Frontal cortex (tissue), 4 donors: ENCODE measurements around the gene ANKRD10. TPM values are rescaled to one million over a fixed set of nuclear protein-coding genes. Genes with fewer than 3 reads are reported as not detected.
"Not testable (repeated sequence)": the region's sequence is repeated elsewhere in the genome, so short reads cannot be mapped to it uniquely, and the experiment has no call there.

Experiments
- DNase-seq, 2 donors: peaks; one replicate each; pipeline ENCODE4 v3.0.0; 2012; ENCODE audit warnings: low spot score in 2 of 2
- FAIRE-seq: peaks from 2 replicates; lab custom pipeline; 2012; peaks lifted over from hg19 to GRCh38; lab: Jason Lieb, UNC
- total RNA-seq: library from RNA; depleted of rRNA; stranded (reverse); fragments of >200 nt; gene quantifications from one replicate; pipeline ENCODE4 v1.2.3, GENCODE V29; 2014
- donor health status: control.
- donor health status: control.
- donor health status: control.

The ANKRD10 gene
- total RNA-seq, result 118 TPM

DNA sequence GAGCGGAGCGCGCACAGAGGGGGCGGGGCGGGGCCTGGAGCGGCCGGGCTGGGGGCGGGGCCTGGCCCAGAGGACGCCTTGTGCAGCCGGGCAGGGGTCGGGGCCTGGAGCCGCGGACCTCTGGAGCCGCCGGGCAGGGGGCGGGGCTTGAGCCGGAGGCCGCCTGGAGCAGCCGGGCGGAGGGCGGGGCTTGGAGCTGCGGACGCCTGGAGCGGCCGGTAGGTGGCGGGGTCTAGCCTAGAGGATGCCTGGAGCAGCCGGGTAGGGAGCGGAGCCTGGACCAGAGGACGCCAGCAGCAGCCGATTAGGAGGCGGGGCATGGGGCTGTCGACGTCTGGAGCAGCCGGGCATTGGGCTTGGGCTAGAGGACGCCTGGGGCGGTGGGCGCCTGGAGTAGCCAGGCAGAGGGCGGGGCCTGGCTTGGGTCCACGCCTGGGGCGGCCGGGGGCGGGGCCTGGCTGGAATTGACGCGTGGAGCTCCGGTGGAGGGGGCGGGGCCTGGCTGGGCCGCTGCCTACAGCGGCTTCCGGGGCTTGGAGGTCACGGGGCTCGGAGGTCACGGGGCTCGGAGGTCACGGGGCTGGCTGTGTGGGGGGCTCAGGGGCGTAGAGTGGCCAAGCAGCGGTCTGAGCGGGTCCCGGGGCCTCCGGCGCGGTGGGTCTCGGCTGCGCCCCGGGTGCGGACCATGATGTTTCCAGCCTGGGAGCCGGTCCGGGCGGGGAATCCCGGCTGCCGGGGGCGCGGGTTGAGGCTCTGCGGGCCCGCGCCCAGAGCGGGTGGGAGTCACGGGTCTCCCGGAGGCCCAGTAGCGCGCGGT lies at the start of gene ANKRD10:
ANKRD10 (minus strand) TSS at position 13 of the 817 bp plus-strand sequence. CDS start 135 bp downstream, outside the sequence.
- FAIRE-seq (no peak), DNase-seq (peak; percentile 98)

DNA sequence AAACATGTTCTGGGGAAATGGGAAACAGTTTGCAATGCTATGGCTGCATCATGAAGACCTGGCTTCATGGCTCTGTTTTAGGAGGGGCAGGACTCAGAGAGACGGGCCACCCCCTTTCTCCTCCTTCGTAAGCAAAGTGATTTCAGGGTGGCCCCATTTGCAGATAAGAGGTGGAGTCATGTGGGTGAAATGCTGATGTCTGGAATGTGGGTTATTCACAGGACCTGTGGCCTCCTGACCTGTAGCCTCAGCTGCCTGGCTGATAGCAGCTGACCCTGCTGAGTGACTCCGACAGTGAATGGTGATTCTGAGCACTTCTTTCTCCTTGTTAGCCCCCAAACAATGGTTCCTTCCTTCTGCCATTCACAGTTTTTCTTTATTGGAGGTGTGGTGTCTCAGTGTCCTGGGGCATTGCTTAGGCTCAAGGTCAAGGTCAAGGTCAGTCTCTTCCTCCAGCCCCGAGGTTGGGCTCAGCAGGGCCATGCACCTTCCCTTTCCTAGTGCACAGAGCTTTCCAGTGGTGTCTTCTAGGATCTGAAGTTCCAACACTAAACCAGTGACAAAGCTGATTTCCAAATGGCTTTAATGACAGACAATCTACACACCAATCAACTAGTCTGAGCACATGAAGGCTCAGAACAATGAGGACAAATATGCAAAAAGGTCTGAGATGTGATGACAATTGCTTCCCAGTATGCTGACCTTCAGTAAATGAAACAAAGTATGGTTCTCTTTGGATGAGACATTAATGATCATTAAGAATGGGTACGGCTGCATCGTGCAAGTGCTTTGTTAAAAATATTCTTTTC lies 49.6 kb upstream of the ANKRD10 start:
- FAIRE-seq (no peak), DNase-seq (no peak)

DNA sequence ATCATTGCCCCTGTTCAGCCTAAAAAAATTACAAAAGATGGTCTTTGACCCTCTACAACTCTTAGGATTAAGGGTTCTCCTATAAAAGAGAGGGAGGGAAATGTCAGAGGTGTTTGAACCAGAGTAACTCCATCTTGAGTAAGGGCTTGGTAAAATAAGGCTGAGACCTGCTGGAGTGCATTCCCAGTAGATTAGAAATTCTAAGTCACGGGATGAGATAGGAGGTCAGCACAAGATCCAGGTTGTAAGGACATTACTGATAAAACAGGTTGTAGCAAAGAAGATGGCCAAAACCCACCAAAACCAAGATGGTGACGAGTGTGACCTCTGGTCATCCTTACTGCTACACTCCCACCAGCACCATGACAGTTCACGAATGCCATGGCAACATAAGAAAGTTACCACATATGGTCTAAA lies 48.7 kb upstream of the ANKRD10 start:
- FAIRE-seq, result no peak

DNA sequence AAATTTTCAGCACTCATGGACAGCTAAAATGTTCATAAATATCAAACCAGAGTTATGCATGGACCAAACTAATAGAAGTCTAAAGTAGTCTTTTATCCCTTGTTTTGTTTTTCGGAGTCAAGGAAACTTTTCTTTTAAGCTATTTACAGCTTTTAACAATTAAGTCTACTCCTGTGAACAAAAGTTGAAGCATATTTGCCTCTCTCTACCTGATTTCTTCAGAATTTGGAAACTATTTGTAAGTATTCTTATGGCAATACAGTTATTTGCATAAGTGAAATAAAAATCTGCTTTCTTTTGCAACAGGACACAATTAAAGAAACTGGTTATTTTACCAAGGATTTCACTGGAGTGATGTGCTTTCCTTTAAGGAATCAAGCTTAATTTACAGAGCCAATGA lies 47.1 kb upstream of the ANKRD10 start:
- no peak for FAIRE-seq
- DNase-seq, result no peak

More for the DNA sequence above, 48.7 kb upstream of the ANKRD10 start:
- DNase-seq, result no peak

DNA sequence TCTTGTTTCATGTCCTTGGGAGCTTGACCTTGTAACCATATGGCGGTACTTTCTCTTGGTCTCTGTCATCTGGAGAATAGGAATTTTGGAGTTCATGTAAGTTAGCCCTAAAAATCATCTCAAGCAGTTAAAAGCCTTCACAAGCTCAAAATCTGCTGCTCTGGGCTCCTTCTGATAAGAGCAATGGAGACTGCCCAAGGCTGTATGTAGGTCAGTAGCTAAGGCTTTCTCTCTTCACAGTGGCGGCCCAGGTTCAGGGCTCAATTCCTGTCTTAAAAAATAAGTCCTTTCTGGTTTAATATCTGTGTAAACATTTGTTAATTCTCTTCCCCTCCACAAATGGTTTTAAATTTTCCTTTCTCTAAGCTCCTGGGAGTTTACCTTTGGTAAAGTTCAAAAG lies 45.3 kb upstream of the ANKRD10 start:
- no peak for FAIRE-seq
- no peak for DNase-seq

DNA sequence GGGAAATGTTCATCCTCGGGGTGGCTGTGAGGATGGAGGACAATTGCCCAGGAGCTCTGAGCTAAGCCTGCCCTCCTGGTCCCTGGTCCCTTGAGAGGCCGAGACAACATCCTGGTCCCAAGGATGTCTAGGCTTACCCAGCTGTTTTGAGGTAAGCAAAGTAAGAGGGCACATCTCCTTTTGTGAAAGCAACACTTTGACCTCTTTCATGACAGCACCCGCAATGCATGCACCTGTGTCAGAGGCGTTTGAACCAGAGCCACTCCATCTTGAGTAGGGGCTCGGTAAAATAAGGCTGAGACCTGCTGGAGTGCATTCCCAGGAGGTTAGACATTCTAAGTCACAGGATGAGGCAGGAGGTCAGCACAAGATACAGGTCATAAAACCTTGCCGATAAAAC lies 43.1 kb upstream of the ANKRD10 start:
- no peak for FAIRE-seq
- no peak for DNase-seq

DNA sequence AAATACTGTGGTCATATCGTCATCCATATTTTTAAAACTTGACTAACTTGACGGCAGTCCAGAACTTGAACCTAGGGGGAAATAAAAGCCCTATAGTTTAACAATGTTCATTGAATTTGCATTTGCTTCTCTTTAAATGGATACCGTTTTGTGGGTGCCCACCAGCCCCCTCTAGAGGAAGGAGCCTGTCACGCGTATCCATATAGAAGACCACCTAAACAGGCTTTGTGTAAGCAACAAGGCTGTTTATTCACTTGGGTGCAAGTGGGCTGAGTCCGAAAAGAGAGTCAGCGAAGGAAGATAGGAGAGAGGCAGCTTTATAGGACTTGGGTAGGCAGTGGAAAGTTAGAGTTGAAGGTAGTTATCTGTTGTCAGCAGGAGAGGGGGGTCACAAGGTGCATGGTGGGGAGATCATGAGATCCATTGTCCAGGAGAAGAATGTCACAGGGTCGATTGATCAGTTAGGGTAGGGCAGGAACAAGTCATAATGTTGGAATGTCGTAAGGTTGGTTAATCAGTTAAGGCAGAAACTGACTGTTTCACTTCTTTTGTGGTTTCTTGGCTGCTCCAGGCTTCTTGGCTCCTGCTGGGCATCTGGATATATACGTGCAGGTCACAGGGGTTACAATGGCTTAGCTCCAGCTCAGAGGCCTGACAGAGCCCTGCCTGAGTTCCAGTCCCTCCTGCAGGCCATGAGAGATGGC lies 42.5 kb upstream of the ANKRD10 start:
- no peak for DNase-seq
- no peak for FAIRE-seq

DNA sequence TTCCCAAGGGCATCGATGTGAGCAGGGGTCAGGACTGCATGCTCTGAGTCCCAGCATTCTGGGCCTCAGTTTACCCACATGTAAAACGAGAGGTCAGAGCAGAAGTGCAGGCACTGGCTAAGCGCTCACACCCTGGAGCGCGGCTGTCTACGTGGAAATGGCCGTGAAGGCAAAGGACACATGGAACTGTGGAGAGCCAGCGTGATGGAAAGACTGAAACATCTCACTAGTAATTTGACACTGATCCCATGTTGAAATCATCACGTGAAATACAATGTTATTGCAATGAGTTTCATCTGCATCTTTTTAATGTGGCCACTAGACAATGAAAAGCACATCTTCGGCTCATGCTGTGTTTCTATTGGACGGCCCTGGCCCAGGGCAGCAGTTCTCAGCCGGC lies 41.3 kb upstream of the ANKRD10 start:
- DNase-seq, FAIRE-seq: not testable (repeated sequence)

DNA sequence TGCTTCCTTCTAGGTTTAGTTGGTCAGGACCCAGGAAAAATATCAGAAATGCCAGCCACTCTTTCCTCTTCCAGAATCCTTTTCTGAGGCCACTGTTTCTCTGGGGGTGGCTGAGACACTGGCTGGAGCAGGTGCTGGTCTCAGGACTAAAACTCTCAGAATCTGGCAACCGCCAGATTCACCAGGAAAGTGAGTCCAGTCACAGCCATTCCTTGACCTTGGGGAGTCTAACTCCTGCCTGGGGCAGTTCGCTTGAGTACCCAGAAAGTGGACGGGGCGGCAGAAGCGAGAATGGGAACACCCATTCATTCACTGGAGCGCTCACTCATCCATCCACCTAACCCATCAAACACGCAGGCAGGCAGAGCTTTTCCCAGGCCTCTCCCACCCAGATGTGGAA lies 40.7 kb upstream of the ANKRD10 start:
- not testable (repeated sequence) for DNase-seq, FAIRE-seq

DNA sequence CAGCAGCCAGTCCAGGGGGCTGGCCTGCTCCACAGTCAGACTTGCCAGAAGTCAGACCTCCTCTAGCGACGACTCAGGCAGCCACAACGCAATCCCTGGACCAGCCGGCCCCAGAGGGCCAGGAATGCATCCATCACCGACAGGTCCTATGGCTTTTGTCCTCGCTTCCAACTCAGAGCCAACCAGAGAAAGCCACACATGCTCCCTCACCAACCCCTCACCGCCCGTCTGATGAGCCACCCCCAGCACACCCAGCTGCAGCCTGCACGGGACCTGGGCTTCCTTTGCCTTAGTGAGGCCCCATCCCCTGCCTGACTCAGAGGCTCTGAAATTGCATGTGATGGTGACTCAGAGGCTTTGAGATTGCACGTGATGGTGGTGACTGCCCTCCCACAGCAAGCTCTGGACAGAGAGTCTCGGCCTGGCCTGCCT lies 40.2 kb upstream of the ANKRD10 start:
- not testable (repeated sequence) for FAIRE-seq, DNase-seq

DNA sequence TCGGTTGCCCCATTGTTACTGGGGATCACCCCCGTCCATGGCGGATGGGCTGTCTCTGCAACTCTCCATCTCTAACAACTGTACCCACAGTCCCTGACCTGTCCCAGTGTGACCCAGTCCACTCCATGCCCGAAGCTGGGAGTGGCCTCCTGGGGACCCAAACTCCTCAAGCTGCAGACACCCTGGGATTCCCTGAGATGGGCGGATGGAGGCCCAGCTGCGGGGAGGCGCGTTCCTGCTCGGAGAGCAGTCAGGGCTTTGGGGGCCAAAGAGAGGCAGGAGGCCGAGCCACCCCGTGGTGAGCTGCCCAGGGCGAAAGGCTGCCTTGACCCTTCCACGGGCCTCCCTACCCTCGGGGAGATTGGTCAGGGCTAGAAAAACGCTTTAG lies 39.7 kb upstream of the ANKRD10 start:
- FAIRE-seq, DNase-seq: not testable (repeated sequence)

DNA sequence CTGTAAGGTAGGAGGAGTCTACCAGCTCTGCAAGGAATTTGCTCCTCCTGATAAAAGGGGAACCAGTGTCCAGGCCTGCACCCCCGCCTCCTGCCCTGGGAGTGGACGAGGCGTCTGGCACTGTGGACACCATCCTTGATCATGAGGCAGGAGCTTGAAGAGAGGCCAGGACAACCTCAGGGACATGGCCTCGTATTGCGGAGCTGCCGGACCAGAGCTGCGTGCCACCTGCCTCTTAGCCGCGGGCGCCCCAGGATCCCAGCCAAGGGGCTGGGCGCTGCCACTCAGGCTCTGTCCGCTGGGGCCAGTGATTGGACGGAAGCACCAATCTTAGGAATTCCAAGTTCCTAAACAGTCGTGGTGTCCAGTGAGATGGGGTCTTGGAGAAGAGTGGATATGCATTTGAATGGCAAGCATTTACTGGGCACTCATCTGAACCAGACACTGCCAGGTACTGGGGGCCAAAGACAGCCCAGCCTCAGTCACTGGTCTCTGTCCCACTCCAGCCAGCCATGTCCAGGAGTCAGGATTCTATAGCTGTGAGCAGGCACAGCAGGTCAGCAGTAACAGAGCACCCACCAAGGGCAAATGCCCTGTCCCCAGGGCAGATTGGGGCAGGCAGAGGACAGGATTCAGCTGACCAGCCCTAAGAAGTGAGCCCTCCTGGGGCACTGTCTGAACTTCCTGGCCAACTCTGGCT lies 39.1 kb upstream of the ANKRD10 start:
- FAIRE-seq, result no peak

DNA sequence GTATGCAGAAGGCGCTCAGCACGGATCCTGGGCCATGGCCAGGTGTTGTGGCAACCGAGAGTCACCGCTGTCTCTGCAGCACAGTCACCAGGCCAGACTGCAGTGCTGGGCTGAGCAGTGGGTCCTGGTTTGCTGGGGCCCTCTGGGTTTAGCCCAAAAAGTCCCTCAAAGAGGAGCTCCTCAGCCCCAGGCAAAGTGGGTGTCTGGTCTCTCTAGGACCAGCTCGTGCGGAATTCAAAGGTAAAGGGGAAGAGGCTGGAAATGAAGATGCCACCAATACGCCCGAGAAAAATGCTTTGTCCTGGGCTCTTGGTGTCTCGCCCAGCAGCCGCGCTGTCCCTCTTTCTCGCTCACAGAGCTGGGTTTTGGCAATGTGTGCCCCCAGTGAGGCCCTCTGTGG lies 38.5 kb upstream of the ANKRD10 start:
- DNase-seq (no peak), FAIRE-seq (no peak)

More for the DNA sequence above, 39.1 kb upstream of the ANKRD10 start:
- DNase-seq, result no peak

DNA sequence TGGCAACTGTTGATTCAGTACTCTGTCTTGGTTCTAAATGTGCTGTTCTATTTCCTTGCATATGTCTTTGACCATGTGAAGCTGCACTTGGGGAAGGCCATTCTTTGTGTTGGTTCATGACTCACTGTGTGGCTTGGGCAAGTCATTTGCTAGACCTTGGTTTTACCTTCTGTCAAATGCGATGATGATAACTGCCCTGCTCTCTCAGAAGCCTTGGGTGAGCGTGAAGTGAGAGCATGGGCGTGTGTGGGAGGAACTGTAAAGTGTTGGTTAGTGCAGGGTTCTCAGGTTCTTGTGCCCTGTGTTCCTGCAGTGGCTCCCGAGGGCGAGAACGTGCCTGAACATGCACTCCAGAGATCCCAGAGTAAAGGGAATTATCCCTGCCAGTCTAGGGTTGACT lies 37.3 kb upstream of the ANKRD10 start:
- FAIRE-seq, DNase-seq: not testable (repeated sequence)

DNA sequence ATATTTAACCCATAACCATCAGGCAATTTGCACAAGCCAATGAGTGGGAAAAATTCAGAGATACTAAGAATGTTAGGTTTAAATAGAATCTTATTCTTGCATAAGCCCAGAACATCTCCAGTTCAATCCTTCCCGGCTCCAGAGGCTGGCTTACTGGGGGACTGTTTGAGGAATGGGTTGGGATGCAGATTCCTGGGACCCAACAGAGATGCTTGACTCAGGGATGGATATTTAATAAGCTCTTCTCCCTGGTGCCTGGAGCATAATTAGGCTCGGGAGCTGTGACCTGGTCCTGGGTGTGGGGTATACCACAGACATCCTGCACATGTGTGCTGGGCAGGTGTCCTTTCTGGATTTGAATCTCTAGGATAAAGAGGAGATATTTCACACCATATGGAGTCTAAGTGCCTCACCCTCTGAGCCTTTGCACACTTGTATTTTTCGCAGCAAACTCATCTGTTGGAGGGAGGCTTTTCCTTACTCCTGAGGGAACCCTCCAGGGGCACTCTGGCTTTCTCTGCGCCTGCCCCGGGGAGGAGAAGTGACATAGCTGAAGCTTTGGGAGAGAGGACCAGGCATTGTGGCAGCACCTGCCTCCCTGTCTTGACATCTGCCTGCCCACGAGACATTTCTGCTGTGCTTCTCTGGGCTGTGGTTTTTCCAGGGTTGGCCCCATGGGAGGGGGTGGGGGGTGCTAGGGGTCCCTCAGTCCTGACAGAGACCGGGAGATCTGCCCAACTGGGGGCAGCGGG lies 36.1 kb upstream of the ANKRD10 start:
- FAIRE-seq (no peak), DNase-seq (no peak)

DNA sequence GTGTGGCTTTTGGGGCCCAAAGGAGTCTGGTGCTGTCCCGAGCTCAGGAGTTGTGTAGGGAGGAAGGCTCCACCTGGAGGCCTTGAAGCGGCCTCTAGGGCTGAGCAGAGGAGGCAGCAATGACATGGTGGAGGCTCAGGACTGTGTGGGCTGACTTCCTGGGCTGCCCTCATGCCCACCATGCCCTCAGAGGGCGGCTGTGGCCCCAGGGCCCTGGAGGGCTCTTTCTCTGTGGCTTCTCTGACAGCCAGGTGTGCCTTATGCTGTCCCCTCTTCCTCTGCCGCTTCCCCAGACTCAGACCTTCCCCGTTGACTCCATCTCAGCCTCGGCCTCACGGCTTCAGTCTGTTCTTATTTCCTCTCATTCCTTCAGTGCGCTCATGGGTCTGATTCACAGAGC lies 35.5 kb upstream of the ANKRD10 start:
- FAIRE-seq (no peak), DNase-seq (no peak)

DNA sequence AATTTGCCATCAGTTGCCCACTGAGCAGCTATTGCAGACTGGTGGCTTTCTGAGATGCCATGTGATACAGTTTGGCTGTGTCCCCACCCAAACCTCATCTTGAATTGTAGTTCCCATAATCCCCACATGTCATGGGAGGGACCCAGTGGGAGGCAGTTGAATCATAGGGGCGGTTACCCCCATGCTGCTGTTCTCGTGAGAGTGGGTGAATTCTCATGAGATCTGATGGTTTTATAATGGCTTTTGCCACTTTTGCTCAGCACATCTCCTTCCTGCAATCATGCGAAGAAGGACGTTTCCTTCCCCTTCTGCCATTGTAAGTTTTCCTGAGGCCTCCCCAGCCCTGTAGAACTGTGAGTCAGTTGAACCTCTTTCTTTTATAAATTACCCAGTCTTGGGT lies 34.8 kb upstream of the ANKRD10 start:
- FAIRE-seq, result no peak

DNA sequence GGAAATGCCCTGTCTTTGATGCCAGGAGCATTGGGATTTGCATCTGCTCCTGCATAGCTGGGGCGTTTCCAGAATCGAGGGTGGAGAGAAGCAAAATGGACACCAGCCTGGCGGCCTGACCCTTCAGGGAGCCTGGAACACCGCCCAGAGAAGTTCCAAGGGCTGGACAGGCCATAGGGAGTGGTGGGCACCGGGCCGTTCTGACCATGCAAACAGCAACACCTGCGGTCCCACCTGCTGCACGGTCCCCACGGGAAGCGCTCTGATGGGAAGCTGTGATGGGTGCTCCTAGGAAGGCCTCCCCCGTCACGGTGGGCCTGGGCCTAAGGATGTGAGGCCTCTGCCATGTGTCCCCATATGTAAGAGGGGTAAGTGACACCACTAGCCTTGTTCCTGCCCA lies 34.2 kb upstream of the ANKRD10 start:
- no peak for FAIRE-seq
- DNase-seq, result no peak

More for the DNA sequence above, 34.8 kb upstream of the ANKRD10 start:
- DNase-seq, result no peak

DNA sequence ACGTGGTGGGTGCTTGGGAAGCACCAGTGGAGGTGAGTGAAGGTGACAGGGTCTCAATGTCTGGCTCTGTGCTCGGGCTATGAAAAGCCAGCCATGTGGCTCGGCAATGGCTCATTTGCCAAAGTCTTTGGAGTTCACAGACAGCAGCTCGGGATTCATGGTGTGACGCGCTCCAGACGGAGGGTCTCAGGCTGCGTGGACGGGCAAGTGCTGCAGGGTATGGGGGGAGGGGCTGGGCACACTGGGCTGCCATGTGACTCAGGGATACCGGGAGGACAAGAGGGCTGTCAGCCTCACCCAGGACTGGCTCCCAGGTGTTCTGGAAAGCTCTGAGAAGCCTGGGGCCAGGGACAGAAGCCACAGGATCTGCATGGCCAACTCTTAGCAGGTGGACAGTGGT lies 32.5 kb upstream of the ANKRD10 start:
- FAIRE-seq, DNase-seq: not testable (repeated sequence)
